ENCODE data around the gene B9D1. TPM values are rescaled to one million over a fixed set of nuclear protein-coding genes. Genes with fewer than 3 reads are reported as not detected.

The B9D1 gene
- total and polyA plus RNA-seq, 9 of the 15 experiments (the other 6 are each of a cell fraction or from before 2014, with no cell fraction given), result 8.9 to 28.0 (median 17.9) TPM

- no peak for TF ChIP-seq XRCC3 (IDR thresholded peaks at IDR 0.05)
Measured at GRCh38 chr17:19364699-19365498, 2.4 kb upstream of the B9D1 start (continued).

GRCh38 chr17:19363460-19364035, 1.0 kb upstream of the B9D1 start:
- Histone ChIP-seq H3K4me1 (replicated peaks in 1 of 2; ENCODE audit: control insufficient read depth in 2 of 2, insufficient read depth in 2 of 2, low read length in 2 of 2) (peaks cover 6 to 24% of the 10 kb centered on the region in 2 experiments; a peak in 4 of 5 replicates), H3K9me1 (ENCODE audit: control insufficient read depth, insufficient read depth, low read length) (no peaks in the 10 kb centered on the region), H3K27me3 (ENCODE audit: control insufficient read depth in 2 of 2, insufficient read depth in 2 of 2, low read length in 2 of 2) (no peaks in the 10 kb centered on the region), H3K36me3 (ENCODE audit: control insufficient read depth, insufficient read depth, low read length) (no peaks in the 10 kb centered on the region), H3K4me2 (ENCODE audit: insufficient read depth, low read length) (0 out of 2 replicates have a peak overlapping the region, but pooled peaks have one; percentile 91), H4K20me1 (replicated peaks; ENCODE audit: control insufficient read depth, insufficient read depth, low read length) (no peaks in the 10 kb centered on the region), H3K9ac (ENCODE audit: insufficient read depth in 1 of 2, low read depth in 2 of 2, low read length in 2 of 2) (no peak overlapping the region), H3K4me3 (no peak overlapping the region), H2AFZ (ENCODE audit: low read depth, low read length) (no peak overlapping the region; the same call in none of the 2 replicates), H3K9me3 (replicated peaks; ENCODE audit: control insufficient read depth, insufficient read depth, low read depth, low read length) (no peaks in the 10 kb centered on the region), H3K27ac (ENCODE audit: extremely low read depth, low read depth, low read length) (no peak overlapping the region), H3K79me2 (ENCODE audit: control insufficient read depth, insufficient read depth, low read length) (peaks cover 9% of the 10 kb centered on the region; the same call in 2 of the 3 replicates)
- intact Hi-C loops (cut with micrococcal nuclease) (loop anchor here (1.0 kb wide), 1 partner anchor 84 kb away; no protein-coding TSS in a partner anchor), in situ Hi-C loops (cut with MboI) (loop anchor here (5.0 to 10.0 kb wide), 2 partner anchors 84 to 401 kb away; no protein-coding TSS in a partner anchor)
- TF ChIP-seq ZBTB34 (CRISPR knock-in tag; IDR thresholded peaks at IDR 0.05) (no peak), HMGXB4 (CRISPR knock-in tag; IDR thresholded peaks at IDR 0.05) (no peak), CHD4 (IDR thresholded peaks at IDR 0.05; ENCODE audit: insufficient read depth, insufficient replicate concordance, low read depth, low read length, poor library complexity, severe bottlenecking) (no peak), MEF2D (tag; conservative IDR thresholded peaks at IDR 0.05; ENCODE audit: low read depth) (no peak), NCOR1 (IDR thresholded peaks at IDR 0.05) (no peak), FOXA1 (IDR thresholded peaks at IDR 0.05; ENCODE audit: borderline replicate concordance) (no peak), CHCHD3 (CRISPR knock-in tag; IDR thresholded peaks at IDR 0.05) (no peak), ZBTB11 (CRISPR knock-in tag; IDR thresholded peaks at IDR 0.05) (no peak)
- WGBS (ENCODE audit: insufficient coverage, low coverage, missing lambda C conversion rate), result 11% methylated on average over 5 of the region's 6 CpGs
- ATAC-seq, result no peak
- ChIA-PET CTCF (ENCODE audit: low intra/inter-chr PET ratio) (interaction anchor here (0.8 to 2.5 kb wide), 2 partner anchors 83 to 106 kb away, joined by 4 to 14 read pairs; no protein-coding TSS in a partner anchor), POLR2A (interaction anchor here (1.1 to 2.1 kb wide), 2 partner anchors 14 to 115 kb away, joined by 6 to 11 read pairs; partner anchors contain the start of gene MAPK7)
- BruUV-seq (replicated peaks), result no TSS peak
- DNase-seq (ENCODE audit: extremely low read depth in 1 of 4, low spot score in 3 of 4), result no peak
- no peak for FAIRE-seq

Data from K562 (cell line).